ENCODE results near the gene MPPED2. TPM values are rescaled to one million over a fixed set of nuclear protein-coding genes. Genes with fewer than 3 reads are reported as not detected.

MPPED2 gene
- total and polyA plus RNA-seq, 8 donors = 2.0 to 5.0 (median 3.8) TPM

- WGBS, 2 donors = 0 to 1% methylated on average over 65 to 74 of the region's 74 CpGs
- H3K27me3 ChIP-seq = no peaks in the 10 kb centered on the region
- ATAC-seq = peak; percentile 63 to 73 (median 68)
These were observed 845 bp downstream of the MPPED2 start for GRCh38 chr11:30585125-30585891.

GRCh38 chr11:30583476-30584280 lies 2.5 kb downstream of the MPPED2 start:
- 29 to 34% methylated on average over 29 of the region's 29 CpGs for WGBS, 2 donors
- peak overlapping the region in 1 of 4 donors; percentile 83 for H3K4me3 ChIP-seq
- no peaks in the 10 kb centered on the region for H3K4me1 ChIP-seq
- DNase-seq (peak in 4 of 6 donors; percentile 4 to 49 (median 27)), ATAC-seq (peak in 2 of 4 donors; percentile 3), FAIRE-seq (no peak)
- intact Hi-C loops (cut with DNase I) = no loop called here
- no peaks in the 10 kb centered on the region for H3K27me3 ChIP-seq
- no peak for TF ChIP-seq CTCF (IDR thresholded peaks at IDR 0.05)
- H3K36me3 ChIP-seq = no peaks in the 10 kb centered on the region
- no peak overlapping the region for H3K27ac ChIP-seq
- no peaks in the 10 kb centered on the region for H3K9me3 ChIP-seq

More at GRCh38 chr11:30585125-30585891, 845 bp downstream of the MPPED2 start:
- Histone ChIP-seq H3K36me3 (no peaks in the 10 kb centered on the region), H3K4me3 (peak overlapping the region; percentile 28 to 83 (median 56)), H3K4me1 (no peaks in the 10 kb centered on the region), H3K9me3 (no peaks in the 10 kb centered on the region), H3K27ac (peak overlapping the region; percentile 33 to 84 (median 74))
- intact Hi-C loops (cut with DNase I) = no loop called here
- no peak for FAIRE-seq
- DNase-seq = peak; percentile 26 to 80 (median 38)
- no peak for TF ChIP-seq CTCF (IDR thresholded peaks at IDR 0.05)

- Histone ChIP-seq H3K27ac (no peak overlapping the region), H3K9me3 (no peaks in the 10 kb centered on the region), H3K36me3 (no peaks in the 10 kb centered on the region), H3K4me1 (no peaks in the 10 kb centered on the region), H3K4me3 (no peak overlapping the region), H3K27me3 (no peaks in the 10 kb centered on the region)
- ATAC-seq = no peak
- TF ChIP-seq CTCF (IDR thresholded peaks at IDR 0.05) = no peak
- FAIRE-seq = no peak
- DNase-seq = no peak
- intact Hi-C loops (cut with DNase I) = no loop called here
- 83 to 91% methylated on average over 4 of the region's 4 CpGs for WGBS, 2 donors
These were observed 3.4 kb downstream of the MPPED2 start for GRCh38 chr11:30582726-30583125.

- H3K27ac ChIP-seq = no peak overlapping the region
- intact Hi-C loops (cut with DNase I) = no loop called here
These were observed 4.5 kb downstream of the MPPED2 start for GRCh38 chr11:30581675-30582074.

More at GRCh38 chr11:30581675-30582074, 4.5 kb downstream of the MPPED2 start:
- ATAC-seq (no peak), DNase-seq (no peak), FAIRE-seq (no peak)
- no peaks in the 10 kb centered on the region for H3K36me3 ChIP-seq
- TF ChIP-seq CTCF (IDR thresholded peaks at IDR 0.05) = no peak
- WGBS, 2 donors = 81 to 90% methylated on average over 3 of the region's 3 CpGs
- H3K9me3 ChIP-seq = no peaks in the 10 kb centered on the region
- no peaks in the 10 kb centered on the region for H3K4me1 ChIP-seq
- H3K4me3 ChIP-seq = no peak overlapping the region
- H3K27me3 ChIP-seq = no peaks in the 10 kb centered on the region

All from pancreas (tissue), 10 donors.